ENCODE data around the gene C6orf47.
"Not testable (repeated sequence)": the region's sequence is repeated elsewhere in the genome, so short reads cannot be mapped to it uniquely, and the experiment has no call there.

Gene C6orf47

DNA sequence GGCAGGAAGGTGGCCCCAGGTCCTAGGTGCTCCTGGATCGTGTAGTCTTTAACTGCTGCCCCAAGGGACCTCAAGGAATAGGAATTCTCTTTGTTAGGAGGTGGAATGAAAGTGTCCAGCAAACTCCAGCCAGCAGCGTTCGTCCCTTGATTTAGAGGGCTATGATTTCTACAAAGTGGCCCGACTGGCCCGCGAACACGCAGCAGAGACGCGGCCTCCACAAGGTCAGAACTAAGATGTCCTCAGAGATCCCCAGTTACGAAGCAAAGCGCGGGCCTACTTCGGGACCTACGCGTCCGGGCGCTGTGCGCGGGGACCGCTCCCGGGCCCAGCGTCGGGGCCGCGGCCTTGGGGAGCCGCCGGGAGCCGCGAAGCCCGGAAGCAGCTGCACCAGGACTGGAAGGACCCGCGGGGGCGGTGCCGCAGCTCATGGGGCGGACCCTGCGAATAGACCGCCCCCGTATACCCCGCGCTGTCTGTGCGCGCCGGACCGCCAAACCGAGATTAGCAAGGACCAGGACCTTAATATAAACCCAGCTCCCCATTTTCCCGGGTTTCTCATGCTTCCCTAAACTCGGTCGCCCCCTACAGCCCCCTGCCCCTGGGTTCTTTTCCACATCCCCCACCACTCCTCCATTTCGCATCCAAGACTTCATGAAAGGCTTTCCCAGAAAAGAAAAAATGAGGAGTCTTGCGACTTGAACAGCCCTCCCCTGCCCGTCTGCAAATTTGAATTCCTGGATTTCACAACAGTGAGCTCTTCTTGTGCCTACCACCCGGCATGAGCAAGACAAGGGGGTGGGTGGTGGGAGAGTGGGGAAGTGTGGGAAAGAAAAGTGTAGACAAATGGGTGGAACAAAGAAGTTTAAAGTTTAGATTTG is at the start of gene C6orf47:
Gene C6orf47 (minus strand): TSS at position 398 of the 881 bp plus-strand sequence. CDS start 831 bp downstream, outside the sequence.
- DNase-seq, result peak; percentile 52 to 72

DNA sequence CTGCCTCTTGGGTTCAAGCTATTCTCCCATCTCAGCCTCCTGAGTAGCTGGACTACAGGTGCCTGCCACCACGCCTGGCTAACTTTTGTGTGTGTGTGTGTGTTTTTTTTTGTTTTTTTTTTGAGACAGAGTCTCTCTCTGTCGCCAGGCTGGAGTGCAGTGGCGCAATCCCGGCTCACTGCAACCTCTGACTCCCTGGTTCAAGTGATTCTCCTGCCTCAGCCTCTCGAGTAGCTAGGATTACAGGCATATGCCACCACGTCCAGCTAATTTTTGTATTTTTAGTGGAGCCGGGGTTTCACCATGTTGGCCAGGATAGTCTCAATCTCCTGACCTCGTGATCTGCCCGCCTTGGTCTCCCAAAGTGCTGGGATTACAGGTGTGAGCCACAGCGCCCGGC is 48.6 kb upstream of the C6orf47 start:
- not testable (repeated sequence) for DNase-seq

- DNase-seq, result no peak
Observed at GRCh38 chr6:31708224-31708623, 47.6 kb upstream of the C6orf47 start.

DNA sequence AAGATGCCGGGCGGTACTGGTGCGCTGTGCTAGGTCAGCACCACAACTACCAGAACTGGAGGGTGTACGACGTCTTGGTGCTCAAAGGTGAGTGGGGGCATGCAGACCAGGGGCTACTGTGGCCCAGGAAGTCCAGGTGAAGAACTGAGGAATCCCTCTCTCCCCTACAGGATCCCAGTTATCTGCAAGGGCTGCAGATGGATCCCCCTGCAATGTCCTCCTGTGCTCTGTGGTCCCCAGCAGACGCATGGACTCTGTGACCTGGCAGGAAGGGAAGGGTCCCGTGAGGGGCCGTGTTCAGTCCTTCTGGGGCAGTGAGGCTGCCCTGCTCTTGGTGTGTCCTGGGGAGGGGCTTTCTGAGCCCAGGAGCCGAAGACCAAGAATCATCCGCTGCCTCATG is 47.1 kb upstream of the C6orf47 start:
- no peak for DNase-seq

GRCh38 chr6:31706599-31706998 is 46.0 kb upstream of the C6orf47 start, which contains the start of gene LY6G6F:
Gene LY6G6F (plus strand): TSS chr6:31706866. CDS start chr6:31706907, 41 bp downstream.
- DNase-seq, result no peak

DNA sequence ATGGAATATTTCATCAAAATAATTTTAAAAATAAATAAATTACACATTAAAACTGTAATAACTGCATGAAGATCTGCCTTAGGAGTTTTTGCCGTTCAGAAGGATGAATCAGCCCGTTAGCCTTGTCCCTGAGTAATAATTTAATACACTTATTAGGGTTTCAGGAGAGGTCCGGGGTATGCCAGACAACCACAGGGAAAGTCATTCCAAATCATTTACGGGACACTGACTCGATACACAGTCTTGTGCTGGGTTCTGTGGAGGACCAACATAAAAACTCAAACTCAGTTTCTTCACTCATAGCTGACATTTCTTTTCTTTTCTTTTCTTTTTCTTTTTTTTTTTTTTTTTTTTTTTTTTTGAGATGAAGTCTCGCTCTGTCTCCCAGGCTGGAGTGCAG is 45.4 kb upstream of the C6orf47 start:
- no peak for DNase-seq

DNA sequence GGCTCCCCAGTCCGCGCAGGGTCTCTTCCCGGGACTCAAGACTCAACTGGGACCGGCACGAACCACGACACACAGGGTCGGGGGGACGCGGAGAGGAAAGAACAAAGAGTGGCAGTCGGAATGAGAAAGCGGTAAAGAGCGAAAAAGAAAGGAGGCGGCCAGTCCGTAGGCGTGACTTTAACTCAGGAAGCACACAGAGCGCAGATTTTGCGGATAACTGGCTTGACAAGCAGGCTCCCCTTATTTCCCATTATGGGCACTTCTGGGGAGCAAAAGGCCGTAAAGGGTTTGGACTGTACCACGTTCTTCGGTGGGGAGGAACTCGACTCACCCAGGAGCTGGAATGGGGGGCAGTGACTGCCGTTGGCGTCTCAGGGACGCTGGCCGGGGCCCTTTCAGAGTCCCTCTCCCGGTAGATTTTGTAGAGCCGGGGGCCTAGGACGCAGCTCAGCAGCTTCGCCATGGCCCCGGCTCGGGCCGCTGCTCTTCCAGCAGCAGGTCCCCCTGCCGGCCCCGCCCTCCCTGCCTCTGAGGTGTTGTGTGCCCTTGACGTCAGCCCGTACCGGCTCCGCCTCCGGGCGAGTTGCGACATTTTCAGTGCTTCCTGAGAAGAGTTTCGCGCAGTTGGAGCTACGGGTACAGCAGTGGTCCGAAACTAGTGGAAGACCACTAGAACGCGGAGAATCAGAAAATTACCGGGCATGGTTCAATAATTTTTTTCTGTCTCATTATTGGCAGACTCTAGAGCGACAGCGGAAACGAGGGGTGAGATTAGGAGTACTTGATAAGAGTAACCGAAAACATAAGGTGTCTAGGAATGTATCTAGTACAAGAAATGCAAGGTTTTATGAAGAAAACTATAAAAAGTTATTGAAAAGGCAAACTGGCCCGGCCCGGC is 42.5 kb upstream of the C6orf47 start, which contains the start of gene ABHD16A:
Gene ABHD16A (minus strand): TSS at position 506 of the 898 bp plus-strand sequence. CDS start 43 bp downstream, at position 463.
- peak; percentile 95 for DNase-seq

DNA sequence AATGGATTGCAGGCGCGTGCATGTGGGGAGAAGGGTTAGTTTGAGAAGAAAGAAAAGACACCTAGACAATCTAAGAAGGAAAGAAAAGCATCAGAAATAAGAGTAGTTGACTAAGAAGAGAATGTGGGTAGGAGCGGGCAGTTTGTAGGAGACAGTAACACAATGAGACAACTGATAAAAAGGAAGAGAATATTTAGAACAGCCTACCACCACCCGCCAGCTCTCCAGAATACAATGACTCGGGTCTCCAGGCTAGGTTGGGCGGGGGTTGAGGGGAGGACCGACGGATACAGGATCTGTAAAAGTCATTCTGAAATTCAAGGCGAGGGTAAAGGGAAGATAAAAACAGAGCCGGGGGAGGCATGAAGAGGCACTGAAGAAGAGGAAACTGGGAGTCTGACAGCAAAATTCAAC is 41.8 kb upstream of the C6orf47 start:
- DNase-seq, result no peak

DNA sequence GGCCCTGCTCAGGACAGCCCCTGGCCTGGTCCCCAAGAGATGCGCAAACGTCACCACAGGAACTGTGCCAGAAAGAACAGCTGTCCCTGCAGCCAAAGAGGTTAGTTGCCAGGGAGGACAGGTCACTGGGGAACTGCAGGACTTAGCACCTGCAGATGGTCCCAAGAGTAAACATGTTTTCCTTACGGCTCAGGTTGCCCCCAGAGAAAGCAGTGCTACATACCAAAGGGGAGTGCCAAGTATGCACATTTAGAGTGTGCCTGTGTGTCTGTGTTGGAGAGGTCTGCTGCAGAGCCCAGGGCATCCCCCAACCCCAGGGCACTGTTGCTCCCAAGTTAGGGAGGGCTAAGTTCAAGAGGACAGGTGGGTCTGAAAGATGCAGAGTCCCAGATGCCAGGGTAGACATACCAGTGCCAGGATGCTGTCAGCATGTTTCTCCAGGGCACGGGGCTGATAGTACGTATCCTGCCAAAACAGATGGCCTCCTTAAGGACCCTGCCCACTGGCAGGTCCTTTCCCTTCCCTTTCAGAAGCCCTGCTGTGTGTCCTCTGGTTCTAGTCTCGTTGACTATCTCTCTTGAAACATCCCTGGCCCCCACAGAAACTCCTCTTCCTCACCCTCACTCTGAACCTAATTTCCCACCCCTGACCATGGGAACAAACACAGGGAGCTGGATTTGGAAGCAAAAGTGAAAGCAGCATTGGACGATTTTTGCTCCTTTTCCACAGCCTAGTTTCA is 41.3 kb upstream of the C6orf47 start:
- peak in 1 of 2 experiments; percentile 10 for DNase-seq

- no peak for DNase-seq
Observed at GRCh38 chr6:31700740-31701401, 40.3 kb upstream of the C6orf47 start.

DNA sequence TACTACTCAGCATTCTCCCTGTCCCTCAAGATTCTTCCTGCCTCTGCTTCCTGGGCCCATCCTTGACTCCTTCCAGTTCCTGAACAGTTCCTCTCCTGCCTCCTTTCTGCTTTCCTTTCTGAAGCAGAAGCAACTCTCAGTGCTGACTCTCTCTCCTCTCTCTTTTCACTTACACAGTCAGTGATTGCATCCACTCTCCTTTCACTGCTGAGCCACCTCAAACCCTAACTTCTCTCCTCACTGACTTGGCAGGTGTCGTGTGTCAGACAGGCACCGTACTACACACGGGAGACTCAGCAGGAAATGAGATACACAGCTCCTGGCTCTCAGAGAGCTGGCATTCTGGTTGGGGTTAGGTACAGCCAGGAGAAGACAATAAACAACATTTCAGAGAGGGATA is 37.0 kb upstream of the C6orf47 start:
- DNase-seq, result no peak

DNA sequence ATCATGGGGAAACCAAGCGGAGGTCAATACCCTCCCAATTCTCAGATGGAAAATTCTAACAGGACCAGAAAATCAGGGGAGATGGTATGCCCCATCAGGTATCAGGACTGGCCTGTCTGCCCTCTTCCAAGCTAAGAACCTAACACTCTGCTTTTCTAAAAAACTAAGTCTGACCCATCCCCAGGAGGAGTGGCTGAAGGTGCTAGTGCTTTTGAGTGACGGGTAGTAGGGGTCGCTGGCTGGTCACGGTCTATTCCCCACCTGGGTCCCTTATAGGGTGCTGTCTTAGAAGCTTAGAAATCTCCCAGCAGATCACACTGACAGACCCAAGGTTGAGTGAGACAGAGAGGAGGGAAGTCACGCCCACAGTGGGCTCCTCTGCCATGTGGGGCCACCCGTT is 33.0 kb upstream of the C6orf47 start:
- DNase-seq, result no peak

DNA sequence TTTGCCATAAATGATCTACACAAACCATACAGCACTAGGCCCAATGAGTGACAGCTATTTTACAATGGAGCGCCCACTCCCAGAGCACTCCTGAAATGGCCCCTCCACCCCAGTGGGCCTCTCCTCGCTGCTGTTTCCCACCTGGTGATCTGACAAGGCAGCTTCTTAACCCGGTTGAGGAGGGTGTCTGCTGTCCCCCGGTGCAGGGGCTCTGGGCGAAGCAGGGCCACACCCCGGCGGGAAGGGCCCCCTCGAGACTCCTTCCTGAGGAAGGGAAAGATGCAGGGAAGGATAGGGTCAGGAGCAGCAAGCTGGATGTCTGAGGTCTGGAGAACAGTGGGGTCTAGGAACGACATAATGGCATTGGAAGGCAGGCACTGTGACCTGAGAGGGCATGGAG is 32.3 kb upstream of the C6orf47 start:
- DNase-seq, result no peak

DNA sequence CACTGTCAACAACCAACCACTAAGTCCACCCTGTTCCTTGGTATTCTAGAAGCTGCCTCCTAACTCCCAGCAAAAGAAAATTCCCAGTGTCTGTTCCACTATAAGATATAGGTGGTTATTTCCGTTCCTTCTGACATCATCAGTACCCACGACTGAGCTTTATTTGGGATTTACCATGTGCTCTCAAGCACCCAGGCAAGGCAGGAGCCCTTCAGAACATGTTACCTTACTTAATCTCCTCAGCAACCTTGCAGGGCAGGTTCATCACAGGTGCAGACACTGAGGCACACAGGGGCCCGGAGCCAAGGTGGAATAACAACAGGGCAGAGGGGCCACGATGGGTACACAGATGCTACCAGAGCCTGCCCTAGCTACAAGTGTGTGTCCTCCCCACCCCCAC is 31.8 kb upstream of the C6orf47 start:
- DNase-seq, result no peak

DNA sequence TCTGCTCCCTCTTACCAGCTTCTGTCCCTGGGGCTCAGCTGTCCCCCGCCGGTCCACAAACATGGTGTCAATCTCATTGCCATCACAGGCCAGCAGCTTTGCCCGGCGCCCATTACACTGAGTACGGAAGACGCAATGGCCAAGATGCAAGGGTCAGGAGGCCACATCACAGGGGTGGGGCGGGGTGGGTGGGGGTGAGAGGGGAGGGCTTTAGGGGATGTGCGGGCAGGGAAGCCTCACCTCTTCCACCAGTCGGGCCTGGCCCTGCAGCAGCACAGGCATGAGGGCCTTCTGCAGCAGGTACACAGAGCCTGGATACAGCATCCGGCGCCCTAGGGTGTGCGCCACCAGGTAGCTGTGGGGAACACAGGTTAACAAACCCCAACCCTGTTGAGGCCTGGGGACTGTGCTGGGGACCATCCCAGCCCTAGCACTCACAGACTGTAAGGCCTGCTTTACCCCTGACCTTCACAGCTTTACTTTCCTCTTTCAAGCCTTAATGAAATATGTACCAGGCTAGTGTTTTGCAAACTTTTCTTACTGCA is 31.1 kb upstream of the C6orf47 start:
- no peak for DNase-seq

DNA sequence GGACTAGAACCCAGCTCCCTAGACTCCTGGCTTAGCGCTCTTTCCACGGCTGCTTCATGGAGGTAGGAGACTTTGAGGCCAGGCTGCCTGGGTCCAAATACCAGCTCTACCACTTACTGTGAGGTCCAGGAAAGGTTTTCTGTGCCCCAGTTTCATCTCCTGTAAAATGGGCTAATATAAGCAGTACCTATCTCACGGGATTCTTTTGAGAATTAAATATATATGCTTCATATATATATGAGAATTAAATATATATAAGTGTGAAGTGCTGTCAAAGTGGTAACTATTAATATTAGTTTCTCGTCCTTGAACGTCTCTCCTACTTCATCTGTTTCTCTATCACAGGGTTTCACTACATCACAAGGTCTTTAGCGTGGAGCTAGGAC is 30.5 kb upstream of the C6orf47 start:
- DNase-seq, result no peak

DNA sequence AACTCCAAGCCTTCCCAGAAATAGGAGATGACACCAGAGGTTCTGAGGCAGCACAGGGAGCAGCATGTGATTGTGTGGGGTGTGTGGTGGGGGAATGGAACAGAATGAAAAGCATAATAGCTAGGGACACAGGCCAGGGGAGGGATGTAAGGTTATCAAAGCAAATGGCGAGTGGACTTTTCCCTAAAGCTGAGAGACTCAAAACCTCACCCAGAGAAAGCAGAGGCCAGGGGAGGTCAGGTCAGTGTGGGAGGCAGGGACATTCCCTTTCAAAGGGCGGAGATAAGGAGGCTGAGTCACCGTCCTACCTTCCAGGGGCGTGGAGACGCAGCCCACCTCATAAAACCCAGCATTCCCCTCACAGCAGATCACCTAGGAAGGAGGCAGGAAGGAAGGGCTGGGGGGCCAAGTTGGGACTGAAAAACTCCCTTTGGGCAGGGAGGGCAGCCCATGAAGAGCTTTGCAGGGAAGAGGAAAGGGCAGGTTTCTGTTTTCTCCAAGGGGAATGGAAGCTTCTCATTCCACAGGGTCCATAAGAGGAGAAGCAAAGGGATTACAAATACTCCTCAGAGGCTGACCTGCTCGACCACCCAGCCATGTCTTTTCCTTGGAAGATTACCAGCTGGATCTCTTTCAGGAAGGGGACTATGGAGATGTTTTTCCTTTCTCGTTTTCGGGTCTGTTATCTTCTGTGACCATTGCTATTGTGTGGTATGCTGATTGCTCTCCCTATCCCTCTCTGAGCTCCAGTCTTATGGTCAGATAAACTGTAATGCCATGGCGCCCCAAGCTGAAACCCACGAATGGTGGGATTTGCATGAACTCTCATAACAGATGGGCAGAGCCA is 29.9 kb upstream of the C6orf47 start:
- no peak for DNase-seq

DNA sequence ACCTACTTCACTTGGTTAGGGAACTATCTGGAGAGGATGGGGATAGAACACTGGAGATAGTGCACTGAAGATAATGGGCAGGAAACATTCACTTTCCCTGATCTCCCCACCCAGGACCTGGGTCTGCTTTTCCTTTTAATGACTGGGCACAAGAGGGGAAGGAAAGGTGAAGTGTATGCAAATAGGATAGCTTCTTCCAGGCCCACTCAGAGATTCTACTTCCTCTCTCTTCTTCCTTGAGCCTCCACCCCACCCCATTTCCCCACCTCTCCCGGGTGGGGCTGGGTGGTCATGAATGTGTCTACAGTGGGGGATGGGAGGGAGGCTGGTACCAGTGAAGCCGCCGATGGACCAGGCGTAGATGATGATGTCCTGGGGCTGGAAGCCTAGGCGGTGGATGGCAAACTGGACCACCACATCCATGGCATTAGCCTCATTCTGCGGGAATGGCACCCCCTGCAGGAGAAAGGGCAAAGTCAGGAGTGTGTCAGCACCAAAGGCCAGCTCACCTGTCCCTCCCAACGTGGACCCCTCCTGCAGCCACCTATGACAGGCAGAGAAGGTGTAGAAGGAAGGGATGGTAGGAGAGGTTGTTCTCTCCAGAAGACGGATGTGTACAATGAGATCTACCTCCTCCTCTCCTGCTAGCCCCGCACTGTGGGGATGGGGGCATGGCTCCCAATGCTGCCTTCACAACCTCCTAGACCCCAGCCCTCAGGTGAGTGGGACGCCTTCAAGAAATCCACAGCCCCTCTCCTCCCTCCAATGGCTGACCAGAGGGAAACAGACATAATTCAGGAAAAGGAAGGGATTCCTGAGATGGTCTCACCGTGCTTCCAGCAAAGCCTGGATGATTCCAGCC is 28.9 kb upstream of the C6orf47 start:
- DNase-seq, result no peak

DNA sequence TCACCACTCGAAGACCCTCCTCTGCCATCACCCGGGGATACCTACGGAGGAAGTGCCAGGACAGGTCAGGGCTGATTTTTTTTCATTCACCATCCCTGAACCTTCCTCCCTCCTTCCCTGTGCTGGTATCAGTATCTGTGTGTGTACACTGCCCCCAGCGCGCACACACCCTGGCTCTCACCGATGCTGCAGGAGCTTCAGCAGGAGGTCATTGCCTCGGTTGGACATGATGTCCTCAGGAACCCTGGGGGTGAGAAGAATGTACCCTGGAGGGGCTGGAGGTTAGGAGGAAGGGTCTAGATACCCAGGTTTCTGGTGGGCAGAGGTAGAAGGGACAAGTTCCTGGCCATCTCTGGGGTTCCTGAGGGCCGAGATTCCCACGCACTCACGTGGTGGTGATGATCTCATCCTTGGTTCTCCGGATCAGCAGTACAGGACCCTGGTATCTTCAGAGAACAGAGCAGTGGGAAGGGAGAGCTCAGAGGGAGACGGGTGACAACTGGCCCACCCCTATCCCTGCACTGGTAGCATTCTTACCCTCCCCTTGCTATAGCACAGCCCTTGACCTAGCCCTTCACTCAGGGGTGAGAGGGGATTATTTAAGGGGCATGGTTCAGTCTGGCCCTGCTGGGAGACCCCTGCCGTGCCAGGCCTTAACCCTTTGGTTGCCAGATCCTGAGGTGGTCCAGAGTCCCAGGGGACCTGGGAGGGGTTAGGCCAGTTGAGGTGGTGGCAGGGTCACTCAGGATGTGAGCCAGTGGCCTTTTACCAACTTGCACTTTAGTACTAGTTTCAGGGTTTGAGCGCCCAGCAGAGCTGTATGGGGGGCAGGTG is 27.5 kb upstream of the C6orf47 start:
- no peak for DNase-seq
